IPS DF 4.7 (cell line): Measurements from ENCODE around the gene QPCT.
"Not testable (repeated sequence)": the region's sequence is repeated elsewhere in the genome, so short reads cannot be mapped to it uniquely, and the experiment has no call there.

ENCODE experiments used
- DNase-seq: peaks from one replicate; pipeline ENCODE4 v3.0.0-alpha.2; 2013; ENCODE audit warnings: low spot score; ENCODE audit errors: extremely low read depth

The QPCT gene

DNA sequence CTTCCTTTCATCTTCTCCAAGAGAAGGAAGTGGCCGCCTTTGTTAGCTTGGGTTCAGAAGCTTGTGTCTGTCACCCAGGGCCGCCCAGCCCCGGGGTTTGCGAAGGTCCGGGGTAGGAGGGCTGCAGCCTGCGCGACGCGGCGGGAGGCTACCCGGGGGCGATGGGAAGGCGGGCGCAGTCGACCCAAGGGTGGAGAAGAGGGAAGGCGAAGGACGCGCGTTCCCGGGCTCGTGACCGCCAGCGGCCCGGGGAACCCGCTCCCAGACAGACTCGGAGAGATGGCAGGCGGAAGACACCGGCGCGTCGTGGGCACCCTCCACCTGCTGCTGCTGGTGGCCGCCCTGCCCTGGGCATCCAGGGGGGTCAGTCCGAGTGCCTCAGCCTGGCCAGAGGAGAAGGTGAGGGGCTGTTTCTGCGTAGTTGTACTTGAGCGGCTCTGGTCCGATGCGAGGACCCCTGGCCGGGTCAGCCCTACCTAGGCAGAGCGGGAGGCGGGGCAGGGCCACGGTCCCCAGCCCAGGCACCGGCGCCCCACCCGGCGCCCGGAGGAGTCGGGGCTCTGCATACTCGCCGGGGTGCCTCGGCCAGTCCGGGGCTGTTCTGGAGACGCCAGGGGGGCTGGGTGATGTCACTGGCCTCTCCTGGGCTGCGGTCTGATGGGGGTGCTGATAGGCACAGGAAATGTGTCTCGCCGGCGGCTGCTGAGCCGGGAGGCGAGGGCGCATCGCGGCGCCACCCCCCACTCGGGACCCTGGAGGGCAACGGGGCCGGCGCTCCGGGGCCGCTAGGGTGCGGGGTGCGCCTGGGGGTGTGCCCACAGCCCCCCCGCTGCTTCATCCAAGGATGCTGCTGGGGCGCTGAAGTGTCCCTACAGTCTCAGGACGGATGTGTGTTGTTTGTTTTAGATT lies at the start of gene QPCT:
TSS of gene QPCT (plus strand) at position 178 of the 909 bp plus-strand sequence. CDS start at position 280, 102 bp downstream.
- DNase-seq, result no peak

DNA sequence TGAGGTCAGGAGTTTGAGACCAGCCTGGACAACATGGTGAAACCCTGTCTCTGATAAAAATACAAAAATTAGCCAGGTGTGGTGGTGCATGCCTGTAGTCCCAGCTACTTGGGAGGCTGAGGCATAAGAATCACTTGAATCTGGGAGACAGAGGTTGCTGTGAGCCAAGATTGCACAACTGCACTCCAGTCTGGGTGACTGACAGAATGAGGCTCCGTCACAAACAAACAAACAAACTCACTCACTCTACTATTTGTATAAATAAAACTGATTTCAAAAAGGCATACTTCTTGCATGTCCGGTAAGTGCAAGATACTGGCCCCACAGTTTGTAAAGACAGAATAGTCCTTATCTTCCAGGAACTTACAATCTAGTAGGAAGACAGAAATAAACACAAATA lies 49.6 kb upstream of the QPCT start:
- DNase-seq, result not testable (repeated sequence)

- DNase-seq, result no peak
These were observed 48.9 kb upstream of the QPCT start for GRCh38 chr2:37295469-37296073.

DNA sequence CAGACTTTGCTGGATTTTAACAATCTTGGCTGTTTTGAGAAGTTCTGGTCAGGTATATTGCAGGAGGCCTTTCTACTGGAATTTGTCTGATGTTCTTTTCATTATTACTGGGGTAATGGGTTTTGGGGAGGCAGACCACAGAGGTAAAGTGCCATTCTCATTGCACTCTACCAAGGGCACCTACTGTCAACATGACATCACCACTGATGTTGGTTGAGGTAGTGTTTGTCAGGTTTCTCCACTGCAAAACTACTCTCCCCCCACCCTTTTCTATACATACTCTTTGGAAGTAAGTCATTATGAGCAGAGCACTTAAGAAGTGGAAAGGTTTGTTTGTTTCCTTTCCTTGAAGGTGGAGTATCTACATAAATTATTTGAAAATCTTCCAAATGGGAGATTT lies 46.8 kb upstream of the QPCT start:
- DNase-seq, result no peak

- DNase-seq, result no peak
These were observed 44.3 kb upstream of the QPCT start for GRCh38 chr2:37300146-37300545.

DNA sequence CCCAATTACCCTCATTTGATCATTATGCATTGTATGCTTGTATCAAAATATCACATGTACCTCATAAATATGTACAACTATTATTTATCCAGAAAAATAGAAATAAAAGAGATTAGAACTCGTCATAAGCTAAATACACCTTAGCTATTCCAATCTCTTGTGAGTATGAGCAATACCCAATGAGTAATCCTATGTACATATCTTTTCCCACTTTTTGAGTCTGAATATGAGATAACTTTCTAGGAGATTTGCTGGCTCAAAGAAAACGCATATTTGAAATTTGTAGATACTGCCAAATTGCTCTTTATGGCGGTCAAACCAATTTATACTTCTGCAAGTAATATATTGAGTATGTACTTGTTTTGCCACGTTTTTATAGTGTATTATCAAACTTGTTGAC lies 43.9 kb upstream of the QPCT start:
- no peak for DNase-seq

GRCh38 chr2:37301408-37301807 lies 43.0 kb upstream of the QPCT start:
- DNase-seq, result no peak

GRCh38 chr2:37302701-37303252 lies 41.7 kb upstream of the QPCT start:
- DNase-seq, result no peak

- DNase-seq, result no peak
These were observed 38.4 kb upstream of the QPCT start for GRCh38 chr2:37306024-37306423.

- DNase-seq, result no peak
These were observed 36.9 kb upstream of the QPCT start for GRCh38 chr2:37307500-37307899.

DNA sequence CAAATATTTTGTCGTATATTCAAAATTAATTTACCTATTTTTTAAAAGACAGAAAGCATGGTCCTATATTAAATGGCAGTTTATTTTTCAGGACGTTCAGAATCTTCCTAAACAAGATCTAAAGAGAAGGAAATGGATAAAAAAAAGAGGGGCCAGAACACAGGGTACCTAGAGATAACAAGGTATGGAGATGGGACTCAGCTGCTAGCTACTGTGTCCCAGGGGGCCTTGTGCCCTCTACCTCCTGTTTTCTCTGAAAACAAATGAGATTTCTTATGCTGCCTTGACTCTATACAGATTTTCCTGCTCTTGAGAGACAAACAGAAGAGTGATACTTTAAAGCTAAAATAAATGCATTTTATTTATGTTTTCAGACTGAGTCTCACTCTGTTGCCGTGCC lies 29.1 kb upstream of the QPCT start:
- DNase-seq, result no peak

DNA sequence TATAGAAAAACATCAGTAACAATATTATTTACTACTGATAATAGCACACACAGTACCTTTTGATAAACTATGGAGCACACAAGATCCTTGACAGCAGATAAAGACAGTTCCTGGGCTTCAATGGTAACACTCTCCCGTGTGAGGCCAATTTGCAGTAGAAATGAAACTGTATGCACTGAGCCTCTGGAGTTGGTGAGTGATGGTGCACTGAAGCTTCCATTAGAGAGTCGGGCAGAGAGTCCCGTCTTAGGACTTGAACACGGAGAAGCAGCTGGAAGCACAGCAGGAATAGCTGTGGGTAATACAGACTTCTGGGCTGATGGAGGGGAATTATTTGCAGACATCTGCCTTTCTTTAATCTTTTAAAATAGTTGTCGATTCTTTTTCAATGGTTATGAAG lies 28.2 kb upstream of the QPCT start:
- no peak for DNase-seq

- DNase-seq, result no peak
These were observed 26.7 kb upstream of the QPCT start for GRCh38 chr2:37317746-37318145.

DNA sequence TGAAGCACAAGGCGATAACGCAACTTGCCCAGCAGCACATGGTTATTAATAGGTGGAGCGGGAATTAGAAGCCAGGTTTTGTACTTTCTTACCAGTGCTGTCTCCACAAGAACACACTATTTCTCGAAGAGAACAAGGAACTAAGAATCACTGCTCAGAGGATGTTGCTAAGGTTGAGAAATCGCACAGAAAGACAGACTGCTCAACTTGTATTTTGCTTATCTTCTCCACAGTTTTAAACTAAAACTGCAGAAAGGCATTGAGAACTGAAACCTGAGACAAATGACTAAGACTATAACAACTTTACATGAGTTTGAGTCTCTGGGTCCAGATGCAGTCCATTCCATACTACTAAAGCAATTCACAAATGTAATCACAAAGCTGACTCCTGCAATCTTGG lies 26.0 kb upstream of the QPCT start:
- DNase-seq, result no peak

DNA sequence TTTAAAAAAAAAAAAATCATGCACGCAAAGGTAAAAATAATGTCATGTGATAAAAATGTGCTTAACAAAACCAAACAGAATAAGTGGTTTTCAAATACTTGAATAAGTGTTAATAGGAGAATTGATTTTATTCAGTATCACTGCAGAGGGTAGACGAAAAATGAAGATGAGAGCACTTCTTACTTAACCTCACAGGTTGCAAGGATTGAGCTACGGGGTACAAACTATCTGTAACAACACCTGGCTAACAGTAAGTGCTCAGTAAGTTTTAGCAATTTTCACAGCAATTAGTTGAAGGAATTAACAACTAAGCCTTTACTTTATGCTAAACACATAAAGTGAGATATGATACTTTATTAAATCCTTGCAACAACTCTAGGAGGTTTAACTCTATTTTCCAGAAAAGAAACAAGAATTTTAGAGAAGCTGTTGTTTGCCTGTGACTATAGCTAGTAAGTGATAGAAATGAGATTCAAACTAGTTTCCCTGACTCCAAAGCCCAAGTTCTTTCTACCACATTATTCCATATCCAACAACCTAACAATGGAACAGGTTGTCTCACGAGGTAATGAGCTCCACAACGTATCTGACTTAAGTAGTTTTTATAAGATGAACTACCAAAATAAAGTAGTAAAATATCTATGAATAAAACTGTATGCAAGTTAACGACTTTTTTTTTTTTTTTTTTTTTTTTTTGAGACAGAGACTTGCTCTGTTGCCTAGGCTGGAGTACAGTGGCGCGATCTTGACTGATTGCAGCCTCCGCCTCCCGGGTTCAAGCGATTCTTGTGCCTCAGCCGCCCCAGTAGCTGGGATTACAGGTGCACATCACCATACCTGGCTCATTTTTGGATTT lies 24.4 kb upstream of the QPCT start:
- DNase-seq, result no peak

GRCh38 chr2:37321029-37321682 lies 23.3 kb upstream of the QPCT start:
- DNase-seq, result no peak

- no peak for DNase-seq
These were observed 22.1 kb upstream of the QPCT start for GRCh38 chr2:37322368-37322767.

GRCh38 chr2:37323176-37323780 lies 21.2 kb upstream of the QPCT start:
- no peak for DNase-seq

- no peak for DNase-seq
These were observed 20.5 kb upstream of the QPCT start for GRCh38 chr2:37323781-37324535.

DNA sequence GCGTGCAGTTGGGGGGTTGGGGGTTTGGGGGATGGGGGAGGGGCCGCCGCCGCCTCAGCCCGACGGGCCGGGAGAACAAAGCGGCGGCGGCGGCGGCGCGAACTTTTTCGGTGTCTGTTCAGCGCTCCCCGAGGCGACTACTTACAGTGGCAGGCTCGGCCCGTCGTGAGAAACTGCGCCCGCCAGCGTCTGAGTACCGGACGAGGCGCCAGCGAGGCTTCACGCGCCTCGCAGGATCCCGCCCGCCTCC lies 20.0 kb upstream of the QPCT start:
- DNase-seq, result no peak
